ENCODE results near the gene RANBP9.

Gene RANBP9

DNA sequence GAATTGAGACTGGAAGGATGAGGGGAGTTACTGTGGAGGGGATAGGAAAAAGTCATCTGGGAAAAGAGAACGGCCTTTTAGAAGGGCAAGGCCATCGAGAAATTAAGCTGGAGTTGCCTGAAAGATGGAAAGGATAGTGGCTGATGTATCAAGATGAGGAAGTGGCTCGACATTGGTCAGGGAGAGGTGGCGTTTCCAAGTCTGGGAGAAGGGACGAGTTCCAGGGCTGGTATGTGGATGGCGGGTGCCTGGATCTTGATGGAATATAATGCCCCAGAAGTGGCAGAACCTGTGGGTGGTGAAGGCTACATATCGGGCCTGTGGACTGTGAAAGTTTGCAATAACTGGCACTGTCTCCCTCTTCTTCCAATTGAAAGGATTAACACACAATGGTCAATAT is 139.4 kb downstream of the RANBP9 start:
- DNase-seq (ENCODE audit: low read depth in 2 of 2, low spot score in 1 of 2), result no peak
